HFFc6 (cell line): ENCODE data around the gene PTPRN2. TPM values are rescaled to one million over a fixed set of nuclear protein-coding genes. Genes with fewer than 3 reads are reported as not detected.

Experiments
- DNase-seq: peaks from one replicate; pipeline ENCODE4 v3.0.0-alpha.2; 2018
- H3K27ac Mint-ChIP-seq: 2 replicates; pipeline ENCODE4 v1.8.0; 2020; ENCODE audit warnings: mild to moderate bottlenecking, mixed read lengths
- H3K27me3 Mint-ChIP-seq: 2 replicates; pipeline ENCODE4 v1.8.0; 2021; ENCODE audit warnings: mild to moderate bottlenecking, moderate library complexity, mixed read lengths; ENCODE audit not compliant: insufficient read depth
- H3K36me3 Mint-ChIP-seq: 2 replicates; pipeline ENCODE4 v1.8.0; 2021; ENCODE audit warnings: low read depth, mixed read lengths
- H3K4me1 Mint-ChIP-seq: 2 replicates; pipeline ENCODE4 v1.8.0; 2020; ENCODE audit warnings: low read depth, mixed read lengths
- H3K4me3 Mint-ChIP-seq: 2 replicates; pipeline ENCODE4 v1.8.0; 2020; ENCODE audit warnings: mild to moderate bottlenecking, moderate library complexity, mixed read lengths
- H3K9me3 Mint-ChIP-seq: 2 replicates; pipeline ENCODE4 v1.8.0; 2020; ENCODE audit warnings: mild to moderate bottlenecking, mixed read lengths
- CTCF ChIP-seq: fragments of 200-600 bp; sonication (generic); IDR thresholded peaks from 2 replicates; pipeline ENCODE4 v1.5.0; 2021; ENCODE audit warnings: antibody characterized with exemption, mild to moderate bottlenecking
- total RNA-seq, 6 experiments: library from RNA; stranded (reverse); fragmentation: NEBNext Ultra II Directional; extraction: Animal tissue kit (Norgen Biotek cat#: 25700); gene quantifications; 2 replicates in 1 of 6; 3 replicates in 5 of 6; pipeline ENCODE4 v1.2.3, GENCODE V29; 2021

The PTPRN2 gene
- total RNA-seq, 6 experiments from 2014 or later, result 0.05 to 0.27 (median 0.23) TPM

GRCh38 chr7:158258411-158259130, 329.1 kb downstream of the PTPRN2 start:
- no peak for TF ChIP-seq CTCF
- H3K36me3 Mint-ChIP-seq, result peaks cover 11% of the 10 kb centered on the region; the same call in 1 of the 2 replicates
- no peaks in the 10 kb centered on the region for H3K4me1 Mint-ChIP-seq
- H3K4me3 Mint-ChIP-seq, result no peak overlapping the region
- no peaks in the 10 kb centered on the region for H3K27me3 Mint-ChIP-seq
- H3K27ac Mint-ChIP-seq, result no peak overlapping the region
- DNase-seq, result no peak
- peaks cover 59% of the 10 kb centered on the region for H3K9me3 Mint-ChIP-seq

GRCh38 chr7:158257516-158258410, 329.9 kb downstream of the PTPRN2 start:
- peaks cover 11% of the 10 kb centered on the region for H3K36me3 Mint-ChIP-seq
- H3K4me3 Mint-ChIP-seq, result no peak overlapping the region
- peaks cover 67% of the 10 kb centered on the region for H3K9me3 Mint-ChIP-seq
- no peaks in the 10 kb centered on the region for H3K27me3 Mint-ChIP-seq
- no peak for DNase-seq
- no peak for TF ChIP-seq CTCF
- no peaks in the 10 kb centered on the region for H3K4me1 Mint-ChIP-seq
- H3K27ac Mint-ChIP-seq, result no peak overlapping the region

GRCh38 chr7:158257001-158257400, 330.6 kb downstream of the PTPRN2 start:
- no peak overlapping the region for H3K27ac Mint-ChIP-seq
- peaks cover 75% of the 10 kb centered on the region for H3K9me3 Mint-ChIP-seq
- H3K36me3 Mint-ChIP-seq, result peaks cover 14% of the 10 kb centered on the region
- no peak for DNase-seq
- no peak overlapping the region for H3K4me3 Mint-ChIP-seq
- no peaks in the 10 kb centered on the region for H3K27me3 Mint-ChIP-seq
- H3K4me1 Mint-ChIP-seq, result no peaks in the 10 kb centered on the region
- TF ChIP-seq CTCF, result no peak

GRCh38 chr7:158256091-158256816, 331.4 kb downstream of the PTPRN2 start:
- H3K27ac Mint-ChIP-seq, result no peak overlapping the region
- H3K27me3 Mint-ChIP-seq, result no peaks in the 10 kb centered on the region
- no peak for TF ChIP-seq CTCF
- H3K36me3 Mint-ChIP-seq, result peaks cover 14% of the 10 kb centered on the region
- H3K4me1 Mint-ChIP-seq, result no peaks in the 10 kb centered on the region
- H3K9me3 Mint-ChIP-seq, result peaks cover 76% of the 10 kb centered on the region
- no peak overlapping the region for H3K4me3 Mint-ChIP-seq
- DNase-seq, result no peak

- H3K9me3 Mint-ChIP-seq, result peaks cover 76% of the 10 kb centered on the region
- H3K27me3 Mint-ChIP-seq, result no peaks in the 10 kb centered on the region
- no peak overlapping the region for H3K27ac Mint-ChIP-seq
- DNase-seq, result no peak
- H3K4me3 Mint-ChIP-seq, result no peak overlapping the region
- H3K36me3 Mint-ChIP-seq, result peaks cover 14% of the 10 kb centered on the region
- no peak for TF ChIP-seq CTCF
- H3K4me1 Mint-ChIP-seq, result no peaks in the 10 kb centered on the region
Measured at GRCh38 chr7:158255558-158255957, 332.1 kb downstream of the PTPRN2 start.
